ENCODE data around the gene DNM3.

DNA sequence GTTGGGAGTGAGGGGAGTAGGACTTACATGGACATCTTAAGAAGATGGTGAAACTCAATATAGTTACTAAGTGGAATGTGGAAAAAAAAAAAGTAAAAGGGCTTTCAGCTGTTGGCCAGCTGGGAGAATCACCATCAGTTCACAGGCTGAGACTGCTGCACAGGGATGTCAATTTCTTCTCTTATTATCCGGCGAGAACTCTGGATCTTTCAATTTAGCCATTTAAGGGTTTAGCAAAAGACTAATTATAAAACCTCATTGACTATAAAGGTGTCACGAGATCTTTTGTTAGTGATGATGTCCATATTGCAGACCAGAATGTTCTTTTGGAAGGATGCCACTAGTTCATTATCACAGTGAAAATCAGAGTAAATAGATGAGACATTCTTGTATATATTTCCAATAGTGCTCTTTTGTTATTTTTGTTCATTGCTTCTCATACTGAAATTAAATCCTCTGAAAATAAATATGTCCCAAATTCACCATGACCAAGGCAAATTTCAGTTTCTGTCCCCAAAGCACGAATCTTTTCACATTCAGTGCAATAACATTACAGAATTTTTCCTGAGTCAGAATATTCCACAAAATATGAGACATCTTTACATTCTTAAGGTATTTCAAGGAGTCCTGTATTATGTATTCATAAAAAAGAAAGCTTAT, 266.1 kb downstream of the DNM3 start:
- TF ChIP-seq PATZ1 (CRISPR knock-in tag; IDR thresholded peaks at IDR 0.05; ENCODE audit: borderline replicate concordance) (no peak), RARB (CRISPR knock-in tag; IDR thresholded peaks at IDR 0.05) (no peak), ARNTL (CRISPR knock-in tag; IDR thresholded peaks at IDR 0.05; ENCODE audit: borderline replicate concordance, low read depth) (no peak), ISL1 (CRISPR knock-in tag; IDR thresholded peaks at IDR 0.05) (no peak), ESRRG (CRISPR knock-in tag; IDR thresholded peaks at IDR 0.05) (no peak), PPARA (CRISPR knock-in tag; IDR thresholded peaks at IDR 0.05; ENCODE audit: borderline replicate concordance) (no peak)
- TF ChIP-seq, protein P1, sequence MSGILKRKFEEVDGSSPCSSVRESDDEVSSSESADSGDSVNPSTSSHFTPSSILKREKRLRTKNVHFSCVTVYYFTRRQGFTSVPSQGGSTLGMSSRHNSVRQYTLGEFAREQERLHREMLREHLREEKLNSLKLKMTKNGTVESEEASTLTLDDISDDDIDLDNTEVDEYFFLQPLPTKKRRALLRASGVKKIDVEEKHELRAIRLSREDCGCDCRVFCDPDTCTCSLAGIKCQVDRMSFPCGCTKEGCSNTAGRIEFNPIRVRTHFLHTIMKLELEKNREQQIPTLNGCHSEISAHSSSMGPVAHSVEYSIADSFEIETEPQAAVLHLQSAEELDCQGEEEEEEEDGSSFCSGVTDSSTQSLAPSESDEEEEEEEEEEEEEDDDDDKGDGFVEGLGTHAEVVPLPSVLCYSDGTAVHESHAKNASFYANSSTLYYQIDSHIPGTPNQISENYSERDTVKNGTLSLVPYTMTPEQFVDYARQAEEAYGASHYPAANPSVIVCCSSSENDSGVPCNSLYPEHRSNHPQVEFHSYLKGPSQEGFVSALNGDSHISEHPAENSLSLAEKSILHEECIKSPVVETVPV (CRISPR knock-in tag; IDR thresholded peaks at IDR 0.05), result no peak

All from SK-N-SH treated with all-trans-retinoic acid at 6 μM for 48 hours (cell line).